GM19455 (cell line): Measurements from ENCODE around the gene PUS7L.

Source experiments
- ATAC-seq: cut with Tn5 transposase; IDR thresholded peaks from one replicate; pipeline ENCODE4 v1.9.1; 2021; ENCODE audit not compliant: unreplicated experiment

The PUS7L gene

GRCh38 chr12:43669373-43669772 is 89.2 kb downstream of the PUS7L start:
- no peak for ATAC-seq
